ENCODE measurements around the gene PRKCZ. TPM values are rescaled to one million over a fixed set of nuclear protein-coding genes. Genes with fewer than 3 reads are reported as not detected.
A peak's percentile ranks its signal among the peaks of the same experiment; 100 is the strongest.

PRKCZ gene
- total and polyA plus RNA-seq, 4 experiments from 2014 or later: 13.5 to 40.7 (median 23.0) TPM

DNA sequence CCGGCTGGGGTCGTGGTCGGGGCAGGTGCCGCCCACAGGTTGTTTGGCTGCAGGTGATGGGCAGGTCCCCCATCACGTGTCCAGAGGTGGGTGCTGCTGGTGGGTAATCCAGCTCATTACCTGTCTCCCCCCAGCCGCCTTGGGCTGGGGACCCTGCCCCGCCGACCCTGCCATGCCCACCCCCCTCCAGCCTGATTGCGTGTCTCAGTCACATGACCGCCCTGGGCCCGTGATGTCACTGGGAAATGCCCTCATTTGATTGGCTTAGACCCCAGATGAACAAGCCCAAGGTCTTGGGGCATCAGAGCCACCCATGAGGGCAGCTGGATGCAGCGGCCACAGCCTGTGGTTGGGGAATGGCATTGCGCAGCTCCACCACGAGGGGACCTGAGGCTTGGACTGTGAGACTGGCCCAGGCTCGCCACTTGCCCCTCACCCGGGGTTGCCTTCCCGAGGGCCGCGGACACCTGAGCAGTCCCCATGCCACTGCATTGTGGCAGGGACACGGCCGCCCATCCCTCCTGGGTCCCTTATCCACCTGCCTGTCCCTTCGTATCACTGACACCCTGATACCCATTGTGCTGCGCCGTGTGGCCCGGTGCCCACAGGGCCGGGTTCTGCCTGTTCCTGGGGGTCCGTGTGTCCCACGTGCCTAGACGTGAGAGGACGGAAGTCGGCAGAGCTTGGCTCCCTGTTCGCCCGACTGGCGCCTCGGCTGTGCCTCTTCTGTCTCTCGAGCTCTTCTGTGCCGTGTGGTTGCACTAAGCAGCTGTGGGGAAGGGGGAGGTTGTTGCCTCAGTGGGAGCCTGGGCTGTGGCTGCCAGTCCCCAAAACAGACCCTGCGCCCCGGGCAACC lies 76.3 kb downstream of the PRKCZ start:
- H3K27ac ChIP-seq (ENCODE audit: low read depth, low read length): no peak overlapping the region
- H3K4me1 Mint-ChIP-seq: peaks cover 6 to 37% (median 11%) of the 10 kb centered on the region in 4 donors
- intact Hi-C loops (cut with micrococcal nuclease): no loop called here
- H3K4me3 Mint-ChIP-seq: peak overlapping the region in 6 of 8 donors; percentile 65 to 92 (median 86)
- ChIA-PET POLR2A (ENCODE audit: partially characterized antibody) (interaction anchor here (1.0 kb wide), 1 partner anchor 10 kb away, joined by 3 read pairs; no protein-coding TSS in a partner anchor), CTCF (ENCODE audit: partially characterized antibody) (interaction anchor here (0.9 kb wide), 2 partner anchors 13 kb away, joined by 3 to 6 read pairs; no protein-coding TSS in a partner anchor)
- peaks cover 17% of the 10 kb centered on the region for H3K4me1 ChIP-seq (ENCODE audit: insufficient read depth, low read length)
- H3K4me3 ChIP-seq (ENCODE audit: low read length in 2 of 2): no peak overlapping the region
- H3K36me3 Mint-ChIP-seq: no peaks in the 10 kb centered on the region
- no peak for DNase-seq
- no peaks in the 10 kb centered on the region for H3K27me3 Mint-ChIP-seq
- no peaks in the 10 kb centered on the region for H3K9me3 ChIP-seq (ENCODE audit: control insufficient read depth in 1 of 2, low read length in 2 of 2)
- H3K36me3 ChIP-seq (ENCODE audit: insufficient read depth, low read length): no peaks in the 10 kb centered on the region
- no peaks in the 10 kb centered on the region for H3K27me3 ChIP-seq (ENCODE audit: insufficient read depth, low read length)
- H3K9me3 Mint-ChIP-seq: no peaks in the 10 kb centered on the region
- peak overlapping the region in 6 of 7 donors; percentile 24 to 88 (median 70) for H3K27ac Mint-ChIP-seq

DNA sequence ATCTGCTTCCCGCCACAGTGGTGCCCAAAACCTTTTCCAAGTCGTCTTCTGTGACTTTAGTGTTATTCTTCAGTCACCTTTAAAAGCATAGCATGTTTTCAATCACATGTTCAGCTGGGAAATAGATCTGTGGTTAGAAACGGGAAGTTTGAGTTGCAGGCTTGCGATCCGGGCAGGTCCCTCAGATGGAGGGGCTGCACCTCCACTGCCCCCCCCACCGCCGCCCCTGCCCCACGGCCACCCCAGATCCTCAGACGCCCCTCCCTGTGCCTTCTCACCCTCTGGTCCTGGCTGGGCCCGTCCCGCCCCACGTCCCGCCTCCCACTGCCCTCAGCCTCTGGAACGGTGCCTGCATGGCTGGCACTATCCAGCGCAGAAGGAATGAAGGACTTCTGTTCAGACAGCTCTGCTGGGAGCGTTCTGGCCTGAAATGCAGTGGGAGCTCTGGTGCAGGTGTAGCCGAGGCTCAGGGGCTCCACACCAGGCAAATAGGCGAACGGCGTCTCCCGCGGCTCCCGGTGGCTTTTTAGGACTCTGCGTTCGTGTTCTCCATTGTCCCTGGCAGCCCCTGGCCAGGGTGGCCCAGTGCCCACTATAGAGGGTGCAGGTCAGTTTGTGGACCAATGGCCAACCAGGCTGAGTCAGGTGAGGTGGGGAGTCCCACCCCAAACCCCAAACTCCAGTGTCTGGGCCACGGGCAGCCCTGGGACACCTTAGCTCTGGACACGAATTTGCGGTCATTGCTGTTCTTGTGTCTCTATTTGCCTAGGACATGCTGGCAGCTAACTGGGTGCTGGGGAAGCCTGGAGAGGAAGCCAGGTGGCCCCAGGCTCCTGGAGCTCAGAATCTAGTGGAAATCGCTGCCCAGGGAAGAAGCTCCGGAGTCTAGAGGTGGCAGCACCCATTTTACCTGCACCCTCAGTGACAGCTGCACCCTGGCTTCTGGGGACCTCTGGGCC lies 77.3 kb downstream of the PRKCZ start:
- Mint-ChIP-seq H3K4me1 (peaks cover 7 to 46% (median 15%) of the 10 kb centered on the region in 4 donors), H3K36me3 (no peaks in the 10 kb centered on the region), H3K4me3 (peak overlapping the region in 6 of 8 donors; percentile 65 to 92 (median 86)), H3K27ac (peak overlapping the region in 6 of 7 donors; percentile 24 to 88 (median 70)), H3K27me3 (no peaks in the 10 kb centered on the region), H3K9me3 (no peaks in the 10 kb centered on the region)
- H3K27ac ChIP-seq (ENCODE audit: low read depth, low read length): no peak overlapping the region
- DNase-seq: no peak
- no peaks in the 10 kb centered on the region for H3K9me3 ChIP-seq (ENCODE audit: control insufficient read depth in 1 of 2, low read length in 2 of 2)
- intact Hi-C loops (cut with micrococcal nuclease): no loop called here
- H3K36me3 ChIP-seq (ENCODE audit: insufficient read depth, low read length): no peaks in the 10 kb centered on the region
- H3K4me3 ChIP-seq (ENCODE audit: low read length in 2 of 2): no peak overlapping the region
- POLR2A ChIA-PET (ENCODE audit: partially characterized antibody): no interaction called here
- peaks cover 22% of the 10 kb centered on the region for H3K4me1 ChIP-seq (ENCODE audit: insufficient read depth, low read length)
- CTCF ChIA-PET (ENCODE audit: partially characterized antibody): interaction anchor here (0.6 to 1.2 kb wide), 3 partner anchors 12 to 62 kb away, joined by 4 to 6 read pairs (median 4); no protein-coding TSS in a partner anchor
- H3K27me3 ChIP-seq (ENCODE audit: insufficient read depth, low read length): no peaks in the 10 kb centered on the region

DNA sequence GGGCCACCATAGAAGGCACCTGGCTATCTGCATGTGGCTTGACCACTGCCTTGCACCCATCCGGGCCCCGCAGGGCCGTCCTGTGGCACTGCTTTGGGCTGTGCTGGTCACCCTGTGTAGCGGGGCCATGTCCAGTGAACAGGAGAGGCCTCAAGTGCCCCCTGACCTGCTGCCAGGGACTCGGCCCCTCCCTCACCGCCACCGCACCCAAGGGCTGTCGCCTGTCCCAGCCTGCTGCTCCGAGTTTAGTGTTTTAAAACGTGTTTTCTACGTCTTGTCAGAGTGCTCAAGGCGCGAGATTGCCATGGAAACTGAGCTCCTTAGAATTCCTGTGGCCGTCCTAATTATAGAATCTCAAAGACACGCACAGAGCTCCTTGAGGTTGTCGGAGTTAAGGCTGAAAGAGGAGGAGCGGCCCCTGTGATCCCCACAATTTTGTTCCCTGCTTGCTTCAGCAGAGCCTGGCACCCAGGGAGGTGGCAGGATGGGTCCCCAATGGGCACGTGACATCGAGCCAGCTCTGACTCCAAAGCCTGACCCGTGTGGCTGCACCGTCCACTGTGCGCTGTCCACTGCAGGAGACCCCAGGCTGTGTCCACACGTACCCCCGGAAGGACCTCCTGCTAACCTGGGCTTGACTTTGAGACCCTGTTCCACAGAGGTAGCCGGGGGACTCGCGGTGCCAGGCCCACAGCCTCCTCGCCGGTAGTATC lies 78.1 kb downstream of the PRKCZ start:
- H3K4me3 ChIP-seq (ENCODE audit: low read length in 2 of 2): no peak overlapping the region
- ChIA-PET CTCF (ENCODE audit: partially characterized antibody) (interaction anchor here (1.2 to 2.6 kb wide), 2 partner anchors 12 to 46 kb away, joined by 4 to 9 read pairs; no protein-coding TSS in a partner anchor), POLR2A (ENCODE audit: partially characterized antibody) (no interaction called here)
- intact Hi-C loops (cut with micrococcal nuclease): no loop called here
- Mint-ChIP-seq H3K36me3 (no peaks in the 10 kb centered on the region), H3K27ac (peak overlapping the region in 1 of 7 donors; percentile 46), H3K4me1 (peaks cover 13 to 55% (median 22%) of the 10 kb centered on the region in 4 donors), H3K9me3 (peaks cover 0 to 2% (median 0%) of the 10 kb centered on the region in 8 donors), H3K27me3 (no peaks in the 10 kb centered on the region), H3K4me3 (no peak overlapping the region)
- no peaks in the 10 kb centered on the region for H3K27me3 ChIP-seq (ENCODE audit: insufficient read depth, low read length)
- H3K27ac ChIP-seq (ENCODE audit: low read depth, low read length): no peak overlapping the region
- no peaks in the 10 kb centered on the region for H3K36me3 ChIP-seq (ENCODE audit: insufficient read depth, low read length)
- H3K4me1 ChIP-seq (ENCODE audit: insufficient read depth, low read length): peaks cover 28% of the 10 kb centered on the region
- DNase-seq: no peak
- no peaks in the 10 kb centered on the region for H3K9me3 ChIP-seq (ENCODE audit: control insufficient read depth in 1 of 2, low read length in 2 of 2)

DNA sequence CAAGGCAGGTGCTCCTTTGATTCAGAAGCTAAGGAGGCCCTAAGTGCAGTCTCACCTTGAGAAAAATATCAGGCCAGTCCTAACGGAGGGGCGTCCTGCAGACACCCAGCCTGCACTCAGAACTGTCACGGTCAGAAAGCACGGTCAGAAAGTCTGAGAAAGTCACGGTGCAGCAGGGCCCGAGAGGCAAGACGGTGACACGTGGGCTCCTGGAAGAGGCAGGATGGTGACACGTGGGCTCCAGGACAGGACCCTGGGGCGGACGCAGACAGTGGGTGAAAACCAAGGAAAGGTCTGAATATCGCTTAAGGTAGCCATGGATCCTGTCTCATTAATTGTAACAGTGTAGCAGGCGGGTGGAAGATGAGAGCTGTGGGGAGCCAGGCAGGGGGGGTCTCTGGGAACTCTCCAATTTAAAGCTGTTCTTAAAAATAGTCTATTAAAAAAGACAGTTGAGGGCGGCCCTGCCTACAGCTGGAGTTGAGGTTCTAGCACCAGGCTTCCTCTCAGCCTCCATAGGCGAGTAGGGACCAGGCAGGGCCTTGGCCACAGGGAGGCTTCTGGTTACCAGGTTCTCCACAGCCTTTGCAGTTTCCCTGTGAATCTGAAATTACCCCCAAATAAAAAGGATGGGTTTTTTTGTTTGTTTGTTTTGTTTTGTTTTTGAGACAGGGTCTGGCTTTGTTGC lies 79.2 kb downstream of the PRKCZ start:
- H3K27me3 ChIP-seq (ENCODE audit: insufficient read depth, low read length): no peaks in the 10 kb centered on the region
- H3K36me3 ChIP-seq (ENCODE audit: insufficient read depth, low read length): no peaks in the 10 kb centered on the region
- peak overlapping the region in 1 of 8 donors; percentile 4 for H3K4me3 Mint-ChIP-seq
- H3K27ac ChIP-seq (ENCODE audit: low read depth, low read length): no peak overlapping the region
- ChIA-PET CTCF (ENCODE audit: partially characterized antibody) (interaction anchor here (2.6 kb wide), 1 partner anchor 10 kb away, joined by 9 read pairs; no protein-coding TSS in a partner anchor), POLR2A (ENCODE audit: partially characterized antibody) (no interaction called here)
- peak overlapping the region in 3 of 7 donors; percentile 7 to 82 (median 78) for H3K27ac Mint-ChIP-seq
- no peak for DNase-seq
- intact Hi-C loops (cut with micrococcal nuclease): no loop called here
- H3K4me1 ChIP-seq (ENCODE audit: insufficient read depth, low read length): peaks cover 28% of the 10 kb centered on the region
- H3K9me3 Mint-ChIP-seq: peaks cover 0 to 2% (median 0%) of the 10 kb centered on the region in 8 donors
- peaks cover 13 to 56% (median 26%) of the 10 kb centered on the region in 4 donors for H3K4me1 Mint-ChIP-seq
- H3K36me3 Mint-ChIP-seq: no peaks in the 10 kb centered on the region
- H3K27me3 Mint-ChIP-seq: no peaks in the 10 kb centered on the region
- H3K4me3 ChIP-seq (ENCODE audit: low read length in 2 of 2): no peak overlapping the region
- H3K9me3 ChIP-seq (ENCODE audit: control insufficient read depth in 1 of 2, low read length in 2 of 2): no peaks in the 10 kb centered on the region

- ChIA-PET POLR2A (ENCODE audit: partially characterized antibody) (no interaction called here), CTCF (ENCODE audit: partially characterized antibody) (interaction anchor here (2.6 to 3.9 kb wide), 2 partner anchors 10 to 44 kb away, joined by 9 to 24 read pairs; no protein-coding TSS in a partner anchor)
- H3K36me3 ChIP-seq (ENCODE audit: insufficient read depth, low read length): no peaks in the 10 kb centered on the region
- no peaks in the 10 kb centered on the region for H3K36me3 Mint-ChIP-seq
- no peak overlapping the region for H3K27ac Mint-ChIP-seq
- H3K27ac ChIP-seq (ENCODE audit: low read depth, low read length): no peak overlapping the region
- H3K4me1 ChIP-seq (ENCODE audit: insufficient read depth, low read length): peaks cover 28% of the 10 kb centered on the region
- intact Hi-C loops (cut with micrococcal nuclease): loop anchor here (5.0 kb wide), 2 partner anchors 67 to 512 kb away; no protein-coding TSS in a partner anchor
- H3K27me3 Mint-ChIP-seq: no peaks in the 10 kb centered on the region
- H3K4me3 ChIP-seq (ENCODE audit: low read length in 2 of 2): no peak overlapping the region
- no peaks in the 10 kb centered on the region for H3K27me3 ChIP-seq (ENCODE audit: insufficient read depth, low read length)
- no peak overlapping the region for H3K4me3 Mint-ChIP-seq
- H3K9me3 Mint-ChIP-seq: peaks cover 0 to 2% (median 0%) of the 10 kb centered on the region in 8 donors
- H3K9me3 ChIP-seq (ENCODE audit: control insufficient read depth in 1 of 2, low read length in 2 of 2): no peaks in the 10 kb centered on the region
- H3K4me1 Mint-ChIP-seq: peaks cover 13 to 51% (median 23%) of the 10 kb centered on the region in 4 donors
- no peak for DNase-seq
These were observed 79.9 kb downstream of the PRKCZ start for GRCh38 chr1:2130156-2130555.

GRCh38 chr1:2130871-2131289 lies 80.7 kb downstream of the PRKCZ start:
- Mint-ChIP-seq H3K4me1 (peaks cover 13 to 44% (median 26%) of the 10 kb centered on the region in 4 donors), H3K36me3 (peaks cover 0 to 2% of the 10 kb centered on the region in 2 donors), H3K9me3 (peaks cover 0 to 2% (median 0%) of the 10 kb centered on the region in 8 donors), H3K4me3 (peak overlapping the region in 2 of 8 donors; percentile 20 to 22), H3K27ac (peak overlapping the region in 4 of 7 donors; percentile 48 to 89 (median 74)), H3K27me3 (no peaks in the 10 kb centered on the region)
- peaks cover 26% of the 10 kb centered on the region for H3K4me1 ChIP-seq (ENCODE audit: insufficient read depth, low read length)
- H3K27me3 ChIP-seq (ENCODE audit: insufficient read depth, low read length): no peaks in the 10 kb centered on the region
- ChIA-PET POLR2A (ENCODE audit: partially characterized antibody) (no interaction called here), CTCF (ENCODE audit: partially characterized antibody) (interaction anchor here (1.1 to 3.9 kb wide), 3 partner anchors 9 to 44 kb away, joined by 3 to 24 read pairs (median 9); no protein-coding TSS in a partner anchor)
- DNase-seq: no peak
- H3K27ac ChIP-seq (ENCODE audit: low read depth, low read length): no peak overlapping the region
- no peak overlapping the region for H3K4me3 ChIP-seq (ENCODE audit: low read length in 2 of 2)
- H3K36me3 ChIP-seq (ENCODE audit: insufficient read depth, low read length): no peaks in the 10 kb centered on the region
- H3K9me3 ChIP-seq (ENCODE audit: control insufficient read depth in 1 of 2, low read length in 2 of 2): no peaks in the 10 kb centered on the region
- intact Hi-C loops (cut with micrococcal nuclease): loop anchor here (5.0 kb wide), 2 partner anchors 66 to 511 kb away; no protein-coding TSS in a partner anchor

Data from CD4-positive, alpha-beta memory T cell (primary cell).